H9 (cell line): ENCODE data around the gene C16orf74. TPM values are rescaled to one million over a fixed set of nuclear protein-coding genes. Genes with fewer than 3 reads are reported as not detected.

Source experiments
- DNase-seq: peaks from one replicate; pipeline ENCODE4 v3.0.0-alpha.2; 2017
- H2AFZ ChIP-seq: one replicate; pipeline ENCODE4 v1.6.1; 2013; ENCODE audit warnings: mild to moderate bottlenecking, low read length, control low read depth, moderate library complexity
- H2AK5ac ChIP-seq: 2 replicates; pipeline ENCODE4 v1.6.1; 2013; ENCODE audit warnings: low read length, control low read depth, mixed read lengths; ENCODE audit not compliant: insufficient read length
- H2BK120ac ChIP-seq: one replicate; pipeline ENCODE4 v1.6.1; 2013; ENCODE audit warnings: low read depth, mild to moderate bottlenecking, low read length, control low read depth, inconsistent platforms; ENCODE audit not compliant: poor library complexity, severe bottlenecking
- H2BK12ac ChIP-seq: 2 replicates; pipeline ENCODE4 v1.6.1; 2013; ENCODE audit warnings: low read length, control low read depth, mixed read lengths, low read depth; ENCODE audit not compliant: insufficient read length
- H2BK15ac ChIP-seq: 2 replicates; pipeline ENCODE4 v1.6.1; 2013; ENCODE audit warnings: low read depth, low read length, control low read depth
- H2BK20ac ChIP-seq: one replicate; pipeline ENCODE4 v1.6.1; 2013; ENCODE audit warnings: low read depth, mild to moderate bottlenecking, low read length, control low read depth, inconsistent platforms; ENCODE audit not compliant: poor library complexity, severe bottlenecking
- H2BK5ac ChIP-seq: 2 replicates; pipeline ENCODE4 v1.6.1; 2013; ENCODE audit warnings: low read length, control low read depth, mixed read lengths; ENCODE audit not compliant: insufficient read length
- H3K14ac ChIP-seq: 2 replicates; pipeline ENCODE4 v1.6.1; 2013; ENCODE audit warnings: low read length, control low read depth; ENCODE audit not compliant: insufficient read depth
- H3K18ac ChIP-seq: 2 replicates; pipeline ENCODE4 v1.6.1; 2013; ENCODE audit warnings: low read depth, mild to moderate bottlenecking, mixed read lengths, low read length, control low read depth; ENCODE audit not compliant: insufficient read length
- H3K23ac ChIP-seq: 2 replicates; pipeline ENCODE4 v1.6.1; 2013; ENCODE audit warnings: low read length, control low read depth, mixed read lengths, low read depth; ENCODE audit not compliant: insufficient read length
- H3K23me2 ChIP-seq: 2 replicates; pipeline ENCODE4 v1.6.1; 2013; ENCODE audit warnings: low read depth, mild to moderate bottlenecking, mixed read lengths, low read length, control low read depth; ENCODE audit not compliant: insufficient read length, poor library complexity, severe bottlenecking
- H3K27ac ChIP-seq: 2 replicates; pipeline ENCODE4 v1.5.1; 2013; ENCODE audit warnings: low read length, control low read depth, mixed read lengths, low read depth; ENCODE audit not compliant: insufficient read length
- H3K27me3 ChIP-seq: 2 replicates; pipeline ENCODE4 v1.6.1; 2013; ENCODE audit warnings: low read length, control low read depth, inconsistent platforms; ENCODE audit not compliant: insufficient read depth
- H3K4ac ChIP-seq: 2 replicates; pipeline ENCODE4 v1.6.1; 2013; ENCODE audit warnings: low read depth, mild to moderate bottlenecking, control low read depth, inconsistent platforms, low read length, moderate library complexity
- H3K4me1 ChIP-seq: 2 replicates; pipeline ENCODE4 v1.6.1; 2013; ENCODE audit warnings: low read length, control low read depth, inconsistent platforms; ENCODE audit not compliant: insufficient read depth
- H3K4me2 ChIP-seq: 2 replicates; pipeline ENCODE4 v1.6.1; 2013; ENCODE audit warnings: low read length, control low read depth, mixed read lengths; ENCODE audit not compliant: insufficient read length, insufficient read depth
- H3K56ac ChIP-seq: 2 replicates; pipeline ENCODE4 v1.6.1; 2013; ENCODE audit warnings: low read depth, mild to moderate bottlenecking, mixed read lengths, low read length, control low read depth; ENCODE audit not compliant: insufficient read length
- H3K79me1 ChIP-seq: 2 replicates; pipeline ENCODE4 v1.6.1; 2013; ENCODE audit warnings: low read depth, mild to moderate bottlenecking, moderate library complexity, low read length, control low read depth, inconsistent platforms; ENCODE audit not compliant: insufficient read depth, poor library complexity, severe bottlenecking
- H3K79me2 ChIP-seq: 2 replicates; pipeline ENCODE4 v1.6.1; 2013; ENCODE audit warnings: low read length, control low read depth, inconsistent platforms; ENCODE audit not compliant: insufficient read depth
- H3K9ac ChIP-seq: 2 replicates; pipeline ENCODE4 v1.6.1; 2013; ENCODE audit warnings: low read length, control low read depth, mixed read lengths; ENCODE audit not compliant: insufficient read length; ENCODE audit errors: extremely low read depth
- H3K9me3 ChIP-seq: one replicate; pipeline ENCODE4 v1.6.1; 2013; ENCODE audit warnings: low read depth, low read length, inconsistent platforms; ENCODE audit not compliant: control insufficient read depth
- H3T11ph ChIP-seq: one replicate; pipeline ENCODE4 v1.6.1; 2013; ENCODE audit warnings: mild to moderate bottlenecking, low read length, control low read depth, inconsistent platforms
- H4K20me1 ChIP-seq: one replicate; pipeline ENCODE4 v1.6.1; 2013; ENCODE audit not compliant: control insufficient read depth, insufficient read length, insufficient read depth
- H4K5ac ChIP-seq: 2 replicates; pipeline ENCODE4 v1.6.1; 2013; ENCODE audit warnings: low read depth, mild to moderate bottlenecking, mixed read lengths, low read length, control low read depth; ENCODE audit not compliant: insufficient read length
- H4K8ac ChIP-seq: replicated peaks from 2 replicates; pipeline ENCODE4 v1.6.1; 2013; ENCODE audit warnings: low read length, control low read depth, mixed read lengths, low read depth; ENCODE audit not compliant: insufficient read length
- H4K91ac ChIP-seq: 2 replicates; pipeline ENCODE4 v1.6.1; 2013; ENCODE audit warnings: low read depth, mild to moderate bottlenecking, moderate library complexity, mixed read lengths, low read length, control low read depth; ENCODE audit not compliant: insufficient read length
- H3K27ac Mint-ChIP-seq, 3 experiments: 2 replicates in 2 of 3; 3 replicates in 1 of 3; pipeline ENCODE4 v1.8.0; 2020 to 2021; ENCODE audit warnings: mixed read lengths in 3 of 3, mild to moderate bottlenecking in 1 of 3, moderate library complexity in 1 of 3
- H3K27me3 Mint-ChIP-seq: 2 replicates; pipeline ENCODE4 v1.8.0; 2021; ENCODE audit warnings: low read depth, mild to moderate bottlenecking, moderate library complexity, mixed read lengths
- H3K36me3 Mint-ChIP-seq, 3 experiments: 2 replicates in 2 of 3; 3 replicates in 1 of 3; pipeline ENCODE4 v1.8.0; 2020 to 2021; ENCODE audit warnings: low read depth in 3 of 3, mixed read lengths in 3 of 3; ENCODE audit not compliant: insufficient read depth in 1 of 3
- H3K4me1 Mint-ChIP-seq, 2 experiments: 2 replicates each; pipeline ENCODE4 v1.8.0; 2020; ENCODE audit warnings: mixed read lengths in 2 of 2
- H3K4me3 Mint-ChIP-seq, 2 experiments: 2 replicates in 1 of 2; 3 replicates in 1 of 2; pipeline ENCODE4 v1.8.0; 2020 to 2021; ENCODE audit warnings: mild to moderate bottlenecking in 2 of 2, mixed read lengths in 2 of 2, moderate library complexity in 1 of 2
- H3K9me3 Mint-ChIP-seq, 2 experiments: 2 replicates in 1 of 2; 3 replicates in 1 of 2; pipeline ENCODE4 v1.8.0; 2020; ENCODE audit warnings: mild to moderate bottlenecking in 2 of 2, mixed read lengths in 2 of 2, moderate library complexity in 1 of 2
- CTCF ChIP-seq: fragments of 200-600 bp; sonication (generic); conservative IDR thresholded peaks from 3 replicates; pipeline ENCODE4 v1.8.0; 2021; ENCODE audit warnings: antibody characterized with exemption, mild to moderate bottlenecking
- WGBS: extraction: QIAGEN DNeasy Blood & Tissue Kit; methylation state at CpG from one replicate; pipeline ENCODE4 v1.1.7; 2013; ENCODE audit warnings: missing lambda C conversion rate, low lambda C conversion rate, mixed read lengths; ENCODE audit not compliant: insufficient read length; ENCODE audit errors: extremely low coverage; 5-methylcytosine and 5-hydroxymethylcytosine counted together
- total RNA-seq: library from RNA; stranded (reverse); gene quantifications from 2 replicates; pipeline ENCODE4 v1.2.1, GENCODE V29; 2021

C16orf74 gene
- total RNA-seq, 1 experiment from 2014 or later: 5.6 TPM

GRCh38 chr16:85798283-85798776 lies 47.4 kb upstream of the C16orf74 start:
- H3K18ac ChIP-seq: peak overlapping the region; percentile 53
- no peak overlapping the region for H2BK12ac ChIP-seq
- H3T11ph ChIP-seq: no peak overlapping the region
- peaks cover 21% of the 10 kb centered on the region for H3K79me1 ChIP-seq
- no peaks in the 10 kb centered on the region for H3K9me3 Mint-ChIP-seq
- H3K4me1 ChIP-seq: no peaks in the 10 kb centered on the region; the same call in 1 of the 2 replicates
- H3K9ac ChIP-seq: peak overlapping the region; percentile 97
- H4K8ac ChIP-seq: no peak overlapping the region
- H3K4me1 Mint-ChIP-seq: peaks cover 18 to 20% of the 10 kb centered on the region in 2 experiments
- no peak overlapping the region for H3K23ac ChIP-seq
- H3K27me3 ChIP-seq: no peaks in the 10 kb centered on the region
- no peaks in the 10 kb centered on the region for H3K9me3 ChIP-seq
- no peak overlapping the region for H2BK20ac ChIP-seq
- H3K27ac ChIP-seq: no peak overlapping the region
- H3K4ac ChIP-seq: no peak overlapping the region
- no peak overlapping the region for H2BK120ac ChIP-seq
- H3K56ac ChIP-seq: no peak overlapping the region
- peaks cover 32% of the 10 kb centered on the region for H3K79me2 ChIP-seq
- H3K4me3 Mint-ChIP-seq: peak overlapping the region; percentile 91 to 95
- H3K36me3 Mint-ChIP-seq: peaks cover 45 to 66% (median 66%) of the 10 kb centered on the region in 3 experiments
- no peak overlapping the region for H3K14ac ChIP-seq
- no peak overlapping the region for H4K91ac ChIP-seq
- no peaks in the 10 kb centered on the region for H3K27me3 Mint-ChIP-seq
- peak overlapping the region; percentile 100 for H3K4me2 ChIP-seq
- no peak for TF ChIP-seq CTCF
- no peak overlapping the region for H2BK5ac ChIP-seq
- H4K20me1 ChIP-seq: peaks cover 3% of the 10 kb centered on the region
- H2BK15ac ChIP-seq: no peak overlapping the region
- H3K23me2 ChIP-seq: peaks cover 13% of the 10 kb centered on the region
- no peak overlapping the region for H2AK5ac ChIP-seq
- peak overlapping the region in 2 of 3 experiments; percentile 85 to 93; a peak in 4 of 7 replicates for H3K27ac Mint-ChIP-seq
- no peak overlapping the region for H4K5ac ChIP-seq
- no peak for DNase-seq
- WGBS: no CpG with 5 or more reads among the region's 17 CpGs
- no peak overlapping the region for H2AFZ ChIP-seq
